ENCODE measurements around the gene BCL3. TPM values are rescaled to one million over a fixed set of nuclear protein-coding genes. Genes with fewer than 3 reads are reported as not detected.

The BCL3 gene
- total and polyA plus RNA-seq, 5 donors from 2014 or later = 3.4 to 231 (median 6.2) TPM

- DNase-seq = no peak
- H3K27me3 Mint-ChIP-seq = peaks cover 4% of the 10 kb centered on the region
- H3K4me1 Mint-ChIP-seq = peaks cover 0 to 7% (median 2%) of the 10 kb centered on the region in 4 donors
- no peaks in the 10 kb centered on the region for H3K9me3 Mint-ChIP-seq
- H3K27ac Mint-ChIP-seq = peak overlapping the region in 1 of 3 donors; percentile 70
- Histone ChIP-seq H3K4me1 (ENCODE audit: control insufficient read depth, insufficient read depth, low read length, poor library complexity, severe bottlenecking) (no peaks in the 10 kb centered on the region), H3K9me3 (ENCODE audit: control insufficient read depth in 2 of 2, low read length in 2 of 2) (no peaks in the 10 kb centered on the region), H3K27ac (ENCODE audit: insufficient read depth, low read length, poor library complexity, severe bottlenecking) (no peak overlapping the region), H3K36me3 (ENCODE audit: control insufficient read depth, insufficient read depth, low read length) (no peaks in the 10 kb centered on the region), H3K27me3 (ENCODE audit: control insufficient read depth, insufficient read depth, low read length) (no peaks in the 10 kb centered on the region), H3K4me3 (ENCODE audit: low read depth, low read length) (no peak overlapping the region)
- ATAC-seq (ENCODE audit: low read depth in 2 of 2) = no peak
- no peaks in the 10 kb centered on the region for H3K36me3 Mint-ChIP-seq
- H3K4me3 Mint-ChIP-seq = no peak overlapping the region
Observed at GRCh38 chr19:44731622-44732021, 16.9 kb upstream of the BCL3 start.

GRCh38 chr19:44732235-44733014 lies 16.1 kb upstream of the BCL3 start:
- Histone ChIP-seq H3K27ac (ENCODE audit: insufficient read depth, low read length, poor library complexity, severe bottlenecking) (no peak overlapping the region), H3K36me3 (ENCODE audit: control insufficient read depth, insufficient read depth, low read length) (no peaks in the 10 kb centered on the region), H3K9me3 (ENCODE audit: control insufficient read depth in 2 of 2, low read length in 2 of 2) (no peaks in the 10 kb centered on the region), H3K4me3 (ENCODE audit: low read depth, low read length) (no peak overlapping the region), H3K27me3 (ENCODE audit: control insufficient read depth, insufficient read depth, low read length) (no peaks in the 10 kb centered on the region), H3K4me1 (ENCODE audit: control insufficient read depth, insufficient read depth, low read length, poor library complexity, severe bottlenecking) (no peaks in the 10 kb centered on the region)
- ATAC-seq (ENCODE audit: low read depth in 2 of 2) = no peak
- no peaks in the 10 kb centered on the region for H3K9me3 Mint-ChIP-seq
- no peak overlapping the region for H3K4me3 Mint-ChIP-seq
- H3K36me3 Mint-ChIP-seq = no peaks in the 10 kb centered on the region
- H3K27ac Mint-ChIP-seq = no peak overlapping the region
- H3K4me1 Mint-ChIP-seq = peaks cover 0 to 7% (median 2%) of the 10 kb centered on the region in 4 donors
- no peak for DNase-seq
- H3K27me3 Mint-ChIP-seq = peaks cover 4% of the 10 kb centered on the region

GRCh38 chr19:44734357-44734756 lies 14.2 kb upstream of the BCL3 start:
- Histone ChIP-seq H3K4me1 (ENCODE audit: control insufficient read depth, insufficient read depth, low read length, poor library complexity, severe bottlenecking) (no peaks in the 10 kb centered on the region), H3K4me3 (ENCODE audit: low read depth, low read length) (no peak overlapping the region), H3K27me3 (ENCODE audit: control insufficient read depth, insufficient read depth, low read length) (no peaks in the 10 kb centered on the region), H3K9me3 (ENCODE audit: control insufficient read depth in 2 of 2, low read length in 2 of 2) (no peaks in the 10 kb centered on the region), H3K27ac (ENCODE audit: insufficient read depth, low read length, poor library complexity, severe bottlenecking) (no peak overlapping the region), H3K36me3 (ENCODE audit: control insufficient read depth, insufficient read depth, low read length) (no peaks in the 10 kb centered on the region)
- Mint-ChIP-seq H3K27ac (no peak overlapping the region), H3K9me3 (no peaks in the 10 kb centered on the region), H3K27me3 (peaks cover 6% of the 10 kb centered on the region), H3K36me3 (no peaks in the 10 kb centered on the region), H3K4me3 (no peak overlapping the region), H3K4me1 (peaks cover 0 to 3% (median 1%) of the 10 kb centered on the region in 4 donors)
- ATAC-seq (ENCODE audit: low read depth in 2 of 2) (no peak), DNase-seq (no peak)

- Mint-ChIP-seq H3K36me3 (no peaks in the 10 kb centered on the region), H3K4me1 (peaks cover 0 to 3% (median 1%) of the 10 kb centered on the region in 4 donors), H3K27ac (peak overlapping the region in 1 of 3 donors; percentile 74), H3K4me3 (no peak overlapping the region), H3K27me3 (peaks cover 6% of the 10 kb centered on the region), H3K9me3 (no peaks in the 10 kb centered on the region)
- Histone ChIP-seq H3K4me1 (ENCODE audit: control insufficient read depth, insufficient read depth, low read length, poor library complexity, severe bottlenecking) (no peaks in the 10 kb centered on the region), H3K27ac (ENCODE audit: insufficient read depth, low read length, poor library complexity, severe bottlenecking) (no peak overlapping the region), H3K36me3 (ENCODE audit: control insufficient read depth, insufficient read depth, low read length) (no peaks in the 10 kb centered on the region), H3K27me3 (ENCODE audit: control insufficient read depth, insufficient read depth, low read length) (no peaks in the 10 kb centered on the region), H3K9me3 (ENCODE audit: control insufficient read depth in 2 of 2, low read length in 2 of 2) (no peaks in the 10 kb centered on the region), H3K4me3 (ENCODE audit: low read depth, low read length) (no peak overlapping the region)
- no peak for DNase-seq
- no peak for ATAC-seq (ENCODE audit: low read depth in 2 of 2)
Observed at GRCh38 chr19:44735011-44735410, 13.5 kb upstream of the BCL3 start.

GRCh38 chr19:44737238-44738071 lies 11.1 kb upstream of the BCL3 start:
- Histone ChIP-seq H3K36me3 (ENCODE audit: control insufficient read depth, insufficient read depth, low read length) (no peaks in the 10 kb centered on the region), H3K9me3 (ENCODE audit: control insufficient read depth in 2 of 2, low read length in 2 of 2) (no peaks in the 10 kb centered on the region), H3K4me1 (ENCODE audit: control insufficient read depth, insufficient read depth, low read length, poor library complexity, severe bottlenecking) (peaks cover 6% of the 10 kb centered on the region), H3K27me3 (ENCODE audit: control insufficient read depth, insufficient read depth, low read length) (no peaks in the 10 kb centered on the region), H3K4me3 (ENCODE audit: low read depth, low read length) (no peak overlapping the region), H3K27ac (ENCODE audit: insufficient read depth, low read length, poor library complexity, severe bottlenecking) (no peak overlapping the region)
- peak overlapping the region in 1 of 3 donors; percentile 7 for H3K27ac Mint-ChIP-seq
- no peaks in the 10 kb centered on the region for H3K9me3 Mint-ChIP-seq
- H3K36me3 Mint-ChIP-seq = no peaks in the 10 kb centered on the region
- no peak for DNase-seq
- peaks cover 6% of the 10 kb centered on the region for H3K27me3 Mint-ChIP-seq
- ATAC-seq (ENCODE audit: low read depth in 2 of 2) = no peak
- H3K4me1 Mint-ChIP-seq = peaks cover 0 to 19% (median 9%) of the 10 kb centered on the region in 4 donors
- no peak overlapping the region for H3K4me3 Mint-ChIP-seq

- H3K27me3 ChIP-seq (ENCODE audit: control insufficient read depth, insufficient read depth, low read length) = no peaks in the 10 kb centered on the region
- no peak for ATAC-seq (ENCODE audit: low read depth in 2 of 2)
- no peak overlapping the region for H3K27ac ChIP-seq (ENCODE audit: insufficient read depth, low read length, poor library complexity, severe bottlenecking)
- Mint-ChIP-seq H3K4me3 (no peak overlapping the region), H3K36me3 (no peaks in the 10 kb centered on the region), H3K27me3 (peaks cover 6% of the 10 kb centered on the region), H3K27ac (peak overlapping the region in 1 of 3 donors; percentile 79), H3K4me1 (peaks cover 5 to 26% (median 9%) of the 10 kb centered on the region in 4 donors), H3K9me3 (no peaks in the 10 kb centered on the region)
- H3K4me3 ChIP-seq (ENCODE audit: low read depth, low read length) = no peak overlapping the region
- H3K36me3 ChIP-seq (ENCODE audit: control insufficient read depth, insufficient read depth, low read length) = no peaks in the 10 kb centered on the region
- H3K9me3 ChIP-seq (ENCODE audit: control insufficient read depth in 2 of 2, low read length in 2 of 2) = no peaks in the 10 kb centered on the region
- no peak for DNase-seq
- H3K4me1 ChIP-seq (ENCODE audit: control insufficient read depth, insufficient read depth, low read length, poor library complexity, severe bottlenecking) = peaks cover 6% of the 10 kb centered on the region
Observed at GRCh38 chr19:44738136-44738535, 10.4 kb upstream of the BCL3 start.

GRCh38 chr19:44738603-44739558 lies 9.6 kb upstream of the BCL3 start:
- no peaks in the 10 kb centered on the region for H3K9me3 Mint-ChIP-seq
- H3K36me3 Mint-ChIP-seq = no peaks in the 10 kb centered on the region
- ATAC-seq (ENCODE audit: low read depth in 2 of 2) = peak in 1 of 2 donors; percentile 13
- Histone ChIP-seq H3K27me3 (ENCODE audit: control insufficient read depth, insufficient read depth, low read length) (no peaks in the 10 kb centered on the region), H3K36me3 (ENCODE audit: control insufficient read depth, insufficient read depth, low read length) (no peaks in the 10 kb centered on the region), H3K27ac (ENCODE audit: insufficient read depth, low read length, poor library complexity, severe bottlenecking) (no peak overlapping the region), H3K4me1 (ENCODE audit: control insufficient read depth, insufficient read depth, low read length, poor library complexity, severe bottlenecking) (peaks cover 6% of the 10 kb centered on the region), H3K4me3 (ENCODE audit: low read depth, low read length) (no peak overlapping the region), H3K9me3 (ENCODE audit: control insufficient read depth in 2 of 2, low read length in 2 of 2) (no peaks in the 10 kb centered on the region)
- H3K27ac Mint-ChIP-seq = peak overlapping the region in 1 of 3 donors; percentile 32
- H3K4me1 Mint-ChIP-seq = peaks cover 6 to 27% (median 9%) of the 10 kb centered on the region in 4 donors
- no peak for DNase-seq
- no peak overlapping the region for H3K4me3 Mint-ChIP-seq
- H3K27me3 Mint-ChIP-seq = peaks cover 6% of the 10 kb centered on the region
